ENCODE measurements around the gene CD33.

The CD33 gene

DNA sequence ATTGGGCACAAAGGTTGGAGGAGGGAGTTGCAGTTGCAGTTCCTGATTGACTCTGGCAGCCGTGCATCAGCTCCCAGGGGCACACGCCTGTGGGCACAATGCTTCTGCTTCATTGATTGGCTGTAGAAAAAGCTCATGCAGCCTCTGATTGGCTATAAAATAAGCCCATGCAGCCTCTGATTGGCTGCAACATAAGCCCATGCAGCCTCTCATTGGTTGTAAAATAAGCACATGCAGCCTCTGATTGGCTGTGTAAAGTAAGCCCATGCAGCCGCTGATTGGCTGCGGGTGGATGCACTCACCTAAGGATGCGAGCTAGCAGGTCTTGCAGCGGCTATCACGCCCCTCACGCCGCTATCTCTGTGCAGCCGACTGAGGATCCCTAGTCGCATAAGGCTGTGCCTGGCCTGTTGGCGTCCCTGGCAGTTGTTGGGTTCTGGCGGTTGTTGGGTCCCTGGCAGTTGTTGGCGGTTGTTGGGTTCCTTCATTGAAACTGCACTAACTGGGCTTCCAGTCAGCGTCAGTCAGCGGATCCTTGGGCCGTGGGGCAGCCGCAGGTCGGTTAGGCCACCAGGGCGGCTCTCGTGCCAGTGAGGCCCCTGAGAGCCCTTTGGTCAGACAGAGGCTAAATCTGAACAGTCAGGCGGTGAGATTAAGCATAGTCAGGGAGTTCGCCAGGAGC, 26.0 kb downstream of the CD33 start, which contains the start of gene SIGLECL1:
SIGLECL1 (plus strand) TSS at position 295 of the 682 bp plus-strand sequence. CDS start 12,993 bp downstream, outside the sequence.
- DNase-seq, result no peak
- no peaks in the 10 kb centered on the region; the same call in 1 of the 2 replicates for H3K27me3 ChIP-seq
- H3K9me3 ChIP-seq, result no peaks in the 10 kb centered on the region; the same call in 1 of the 2 replicates

DNA sequence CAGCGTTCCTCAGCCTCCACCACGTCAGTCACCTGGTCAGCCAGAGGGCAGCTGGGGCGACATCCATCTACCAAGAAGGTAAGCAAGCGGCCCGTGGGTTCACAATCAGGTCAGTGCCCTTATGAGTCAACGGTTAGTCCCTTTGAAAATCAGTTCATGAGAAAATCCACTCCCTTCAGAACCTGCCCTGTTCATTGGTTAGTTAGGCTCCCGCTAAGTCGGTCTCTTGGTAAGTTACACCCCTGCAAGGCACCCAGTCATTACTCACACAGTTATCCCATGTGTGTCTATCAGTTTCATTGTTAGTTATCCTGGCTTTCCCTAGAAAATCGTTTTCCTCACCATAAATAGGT, 26.6 kb downstream of the CD33 start:
- H3K27me3 ChIP-seq, result no peaks in the 10 kb centered on the region; the same call in 1 of the 2 replicates
- H3K4me1 ChIP-seq, result no peaks in the 10 kb centered on the region
- TF ChIP-seq, protein P1, sequence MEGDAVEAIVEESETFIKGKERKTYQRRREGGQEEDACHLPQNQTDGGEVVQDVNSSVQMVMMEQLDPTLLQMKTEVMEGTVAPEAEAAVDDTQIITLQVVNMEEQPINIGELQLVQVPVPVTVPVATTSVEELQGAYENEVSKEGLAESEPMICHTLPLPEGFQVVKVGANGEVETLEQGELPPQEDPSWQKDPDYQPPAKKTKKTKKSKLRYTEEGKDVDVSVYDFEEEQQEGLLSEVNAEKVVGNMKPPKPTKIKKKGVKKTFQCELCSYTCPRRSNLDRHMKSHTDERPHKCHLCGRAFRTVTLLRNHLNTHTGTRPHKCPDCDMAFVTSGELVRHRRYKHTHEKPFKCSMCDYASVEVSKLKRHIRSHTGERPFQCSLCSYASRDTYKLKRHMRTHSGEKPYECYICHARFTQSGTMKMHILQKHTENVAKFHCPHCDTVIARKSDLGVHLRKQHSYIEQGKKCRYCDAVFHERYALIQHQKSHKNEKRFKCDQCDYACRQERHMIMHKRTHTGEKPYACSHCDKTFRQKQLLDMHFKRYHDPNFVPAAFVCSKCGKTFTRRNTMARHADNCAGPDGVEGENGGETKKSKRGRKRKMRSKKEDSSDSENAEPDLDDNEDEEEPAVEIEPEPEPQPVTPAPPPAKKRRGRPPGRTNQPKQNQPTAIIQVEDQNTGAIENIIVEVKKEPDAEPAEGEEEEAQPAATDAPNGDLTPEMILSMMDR (IDR thresholded peaks at IDR 0.05; ENCODE audit: low read depth, low read length), result no peak
- H3K4me3 ChIP-seq (ENCODE audit: low read depth, low read length), result no peak overlapping the region
- no peaks in the 10 kb centered on the region for H3K36me3 ChIP-seq
- H3K9me3 ChIP-seq, result no peaks in the 10 kb centered on the region; the same call in 1 of the 2 replicates
- no peak for DNase-seq

More for the DNA sequence above, 26.0 kb downstream of the CD33 start, which contains the start of gene SIGLECL1:
- H3K36me3 ChIP-seq, result no peaks in the 10 kb centered on the region
- TF ChIP-seq, protein P1 (IDR thresholded peaks at IDR 0.05; ENCODE audit: low read depth, low read length), result no peak
- H3K4me1 ChIP-seq, result no peaks in the 10 kb centered on the region
- no peak within 1 kb of the TSS for H3K4me3 ChIP-seq (ENCODE audit: low read depth, low read length)

DNA sequence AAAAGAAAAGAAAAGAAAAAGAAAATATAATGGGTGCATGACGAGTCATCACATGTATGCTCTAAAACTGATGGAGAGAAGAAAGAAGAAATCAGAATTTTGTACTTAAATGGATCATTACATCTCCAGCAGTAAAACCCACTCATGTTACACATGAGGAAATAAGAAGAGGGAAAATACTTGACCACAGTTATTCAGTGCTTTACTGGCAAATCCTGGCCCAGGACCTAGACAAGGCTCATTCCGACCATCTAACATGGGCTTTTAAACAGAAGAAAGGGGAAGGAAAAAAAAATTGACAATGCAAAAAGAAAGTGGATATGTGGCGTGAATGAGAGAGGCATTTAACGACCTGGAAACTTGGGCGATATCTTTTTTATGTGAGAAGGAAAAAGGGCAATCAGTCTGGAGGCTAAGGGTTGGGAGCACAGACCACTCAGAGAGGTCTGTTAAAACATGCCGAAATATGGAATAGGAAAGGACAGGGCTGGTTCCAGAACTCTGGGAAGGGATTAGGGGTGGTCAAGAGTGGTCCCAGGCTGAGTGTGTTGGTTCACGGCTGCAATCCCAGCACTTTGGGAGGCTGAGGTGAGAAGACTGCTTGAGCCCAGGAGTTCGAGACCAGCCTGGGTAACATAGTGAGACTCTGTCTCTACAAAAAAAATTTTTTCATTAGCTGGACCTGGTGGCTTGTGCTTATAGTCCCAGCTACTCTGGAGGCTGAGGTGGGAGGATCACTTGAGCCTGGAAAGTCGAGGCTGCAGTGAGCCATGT, 27.6 kb downstream of the CD33 start:
- H3K4me3 ChIP-seq (ENCODE audit: low read depth, low read length), result no peak overlapping the region
- H3K36me3 ChIP-seq, result no peaks in the 10 kb centered on the region
- no peaks in the 10 kb centered on the region; the same call in 1 of the 2 replicates for H3K9me3 ChIP-seq
- no peak for DNase-seq
- no peaks in the 10 kb centered on the region for H3K4me1 ChIP-seq
- TF ChIP-seq, protein P1 (IDR thresholded peaks at IDR 0.05; ENCODE audit: low read depth, low read length), result no peak
- H3K27me3 ChIP-seq, result no peaks in the 10 kb centered on the region; the same call in 1 of the 2 replicates

DNA sequence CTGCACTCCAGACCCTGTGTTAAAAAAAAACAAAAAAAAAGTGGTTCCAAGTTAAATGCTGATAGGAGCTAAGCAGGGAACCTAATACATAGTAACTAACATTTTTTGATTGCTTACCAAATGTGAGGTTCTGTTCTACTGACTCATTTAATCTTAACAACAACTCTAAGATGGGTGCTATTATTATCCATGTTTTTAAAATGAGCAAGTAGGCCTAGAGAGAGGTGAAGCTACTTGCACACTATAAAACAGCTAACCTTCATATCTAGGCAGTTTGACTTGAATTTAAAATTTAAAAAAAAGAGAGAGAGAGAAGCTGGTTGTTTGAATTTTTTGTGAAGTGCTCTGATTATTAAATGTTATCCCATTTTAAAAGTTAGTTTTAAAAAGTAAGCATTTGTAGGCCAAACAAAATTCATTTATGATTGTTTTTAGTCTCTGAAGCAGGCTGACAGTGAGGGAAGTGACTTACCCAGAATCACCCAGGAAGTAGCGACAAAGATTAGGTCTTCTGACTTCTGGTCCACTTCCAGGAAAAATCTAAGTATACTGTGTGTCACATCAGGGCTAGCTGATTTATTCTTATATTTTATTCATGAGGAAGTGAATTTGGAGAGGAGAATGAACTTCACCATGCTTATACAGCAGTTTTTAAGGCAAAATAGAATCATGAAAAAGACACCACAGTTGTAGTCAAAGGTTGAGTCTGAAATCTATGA, 28.4 kb downstream of the CD33 start:
- H3K27me3 ChIP-seq, result no peaks in the 10 kb centered on the region; the same call in 1 of the 2 replicates
- TF ChIP-seq, protein P1 (IDR thresholded peaks at IDR 0.05; ENCODE audit: low read depth, low read length), result no peak
- H3K9me3 ChIP-seq, result no peaks in the 10 kb centered on the region; the same call in 1 of the 2 replicates
- no peak for DNase-seq
- H3K4me3 ChIP-seq (ENCODE audit: low read depth, low read length), result no peak overlapping the region
- H3K4me1 ChIP-seq, result no peaks in the 10 kb centered on the region
- no peaks in the 10 kb centered on the region for H3K36me3 ChIP-seq

DNA sequence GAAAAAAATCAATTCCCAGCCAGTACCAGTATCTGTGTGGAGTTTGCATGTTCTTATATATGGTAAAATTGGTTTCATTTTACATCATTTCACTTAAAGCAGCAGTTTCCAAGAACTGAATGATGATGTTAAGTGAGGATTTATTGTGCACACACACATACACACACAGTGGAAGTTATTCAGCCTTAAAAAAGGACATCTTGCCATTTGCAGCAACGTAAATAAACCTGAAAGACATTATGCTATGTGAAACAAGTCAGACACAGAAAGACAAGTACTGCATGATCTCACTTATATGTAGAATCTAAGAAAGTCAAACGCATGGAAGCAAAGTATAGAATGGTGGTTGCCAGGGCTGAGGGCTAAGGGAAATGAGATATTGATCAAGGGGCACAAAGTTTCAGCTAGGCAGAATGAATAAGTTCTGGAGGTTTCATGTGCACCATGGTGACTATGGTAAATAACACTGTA, 31.3 kb downstream of the CD33 start:
- Histone ChIP-seq H3K27me3 (peaks cover 11% of the 10 kb centered on the region), H3K4me3 (ENCODE audit: low read depth, low read length) (no peak overlapping the region), H3K9me3 (no peaks in the 10 kb centered on the region; the same call in 1 of the 2 replicates), H3K4me1 (no peaks in the 10 kb centered on the region), H3K36me3 (no peaks in the 10 kb centered on the region)
- TF ChIP-seq, protein P1 (IDR thresholded peaks at IDR 0.05; ENCODE audit: low read depth, low read length), result no peak
- no peak for DNase-seq

All from BE2C (cell line).